Activated T-cell treated with anti-CD3 and anti-CD28 coated beads for 24 hours (primary cell): ENCODE measurements around the gene CTBP2.

Experiments used
- DNase-seq: peaks from one replicate; pipeline ENCODE4 v3.0.0-alpha.2; 2020; ENCODE audit warnings: low read depth

The CTBP2 gene

DNA sequence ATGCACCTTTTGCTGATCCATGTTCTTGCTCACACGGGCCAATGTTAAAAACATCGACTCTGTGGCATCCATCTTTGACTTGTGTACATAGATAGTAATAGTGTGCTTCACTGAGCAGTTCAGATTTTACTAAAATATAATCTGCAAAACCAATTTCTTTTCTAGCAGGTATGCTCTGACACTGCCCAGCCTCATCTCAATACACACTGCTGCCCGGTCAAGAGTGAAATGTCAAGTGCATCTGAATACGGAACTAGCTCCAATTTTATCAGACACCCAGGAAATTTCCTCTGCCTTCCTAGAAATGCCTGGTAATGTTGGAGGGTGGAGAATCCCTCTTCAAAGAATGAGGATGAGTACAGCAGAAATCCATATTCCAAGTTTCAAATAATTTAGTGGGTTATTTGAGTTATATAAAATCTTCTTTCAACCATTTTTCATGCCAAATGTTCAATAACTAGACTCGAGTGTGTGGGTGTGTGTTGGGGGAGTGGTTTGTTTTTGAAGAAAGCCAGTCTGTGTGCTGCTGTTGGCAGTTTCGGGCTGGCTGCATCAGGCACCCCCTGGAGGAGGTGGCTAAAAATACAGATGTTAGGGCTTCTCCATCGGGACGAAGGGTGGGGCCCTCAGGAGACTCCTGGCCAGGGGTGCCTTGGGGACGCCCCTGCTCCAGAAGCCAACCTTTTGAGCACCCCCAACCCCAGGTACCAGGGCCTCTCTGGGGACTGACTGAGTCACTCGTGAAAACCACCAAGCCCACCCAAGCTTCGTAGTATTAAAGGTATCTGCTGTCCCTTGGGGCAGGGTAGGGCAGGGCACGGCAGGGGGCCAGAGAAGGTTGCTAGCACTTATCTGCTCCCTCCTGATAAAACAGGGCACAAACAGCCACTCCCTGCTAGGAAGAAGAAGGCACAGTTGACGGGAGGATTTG lies 15.4 kb downstream of the CTBP2 start:
- no peak for DNase-seq

DNA sequence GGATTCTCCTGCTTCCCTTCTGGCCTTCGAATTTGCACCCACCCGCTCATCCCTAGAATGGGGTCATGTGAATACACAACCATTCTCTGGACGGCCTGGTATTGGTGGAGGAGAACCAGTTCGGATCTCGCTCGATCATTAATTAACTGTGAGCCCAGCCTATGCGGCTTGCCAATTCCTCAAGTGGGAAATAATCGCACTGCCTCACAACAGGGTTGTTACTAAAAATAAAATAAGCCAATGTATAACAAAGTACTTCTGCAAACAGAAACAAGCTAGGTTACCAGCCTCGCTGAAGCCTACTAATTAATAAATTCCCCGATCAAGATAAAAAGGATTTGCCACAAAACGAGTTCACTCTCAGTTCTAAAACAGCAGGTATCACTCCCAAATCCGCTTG lies 16.2 kb downstream of the CTBP2 start:
- DNase-seq, result no peak

DNA sequence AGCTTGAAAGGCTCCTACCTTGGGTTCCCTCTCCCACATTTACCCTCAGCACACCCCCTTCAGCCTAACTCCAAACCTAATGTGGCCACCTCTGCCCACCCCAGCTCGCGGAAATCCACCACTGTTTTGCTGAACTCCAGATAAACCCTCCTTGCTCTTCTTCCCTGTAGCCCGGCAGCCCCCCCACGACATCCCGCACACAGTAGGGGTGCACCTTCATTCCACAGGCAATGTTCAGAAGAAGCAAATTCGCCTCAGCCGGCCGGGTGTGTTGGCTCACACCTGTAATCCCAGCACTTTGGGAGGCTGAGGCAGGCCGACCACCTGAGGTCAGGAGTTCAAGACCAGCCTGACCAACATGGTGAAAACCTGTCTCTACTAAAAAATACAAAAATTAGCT lies 17.4 kb downstream of the CTBP2 start:
- no peak for DNase-seq

DNA sequence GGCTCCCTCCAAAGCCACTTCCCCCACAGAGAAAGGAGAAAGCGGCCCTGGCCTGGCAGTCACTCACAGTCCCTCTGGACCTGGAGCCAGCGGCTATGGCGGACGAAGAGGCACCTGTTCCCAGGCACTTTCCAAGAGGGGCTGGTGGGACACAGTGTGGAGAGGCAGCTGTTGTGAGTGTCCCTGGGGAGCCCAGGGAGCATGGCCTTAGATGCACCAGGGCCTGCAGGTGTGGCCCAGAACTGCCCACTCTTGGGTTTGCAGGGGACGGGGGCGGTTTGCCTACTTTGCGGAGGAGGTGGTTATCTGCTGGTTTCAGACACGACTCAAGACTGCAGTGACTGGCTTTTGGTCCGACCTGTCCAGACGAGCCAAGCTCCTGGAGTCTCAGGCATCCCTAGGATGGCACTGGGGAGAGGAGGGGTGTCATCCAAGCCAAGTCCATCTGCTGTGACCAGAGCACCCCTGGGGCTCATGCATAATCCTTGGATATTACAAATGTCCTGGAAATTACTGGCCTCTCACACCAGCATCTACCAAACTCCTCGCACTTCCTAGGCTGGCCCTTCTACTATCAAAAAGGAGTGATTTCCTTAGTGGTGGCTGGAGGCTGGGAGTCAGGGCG lies 18.4 kb downstream of the CTBP2 start:
- no peak for DNase-seq

DNA sequence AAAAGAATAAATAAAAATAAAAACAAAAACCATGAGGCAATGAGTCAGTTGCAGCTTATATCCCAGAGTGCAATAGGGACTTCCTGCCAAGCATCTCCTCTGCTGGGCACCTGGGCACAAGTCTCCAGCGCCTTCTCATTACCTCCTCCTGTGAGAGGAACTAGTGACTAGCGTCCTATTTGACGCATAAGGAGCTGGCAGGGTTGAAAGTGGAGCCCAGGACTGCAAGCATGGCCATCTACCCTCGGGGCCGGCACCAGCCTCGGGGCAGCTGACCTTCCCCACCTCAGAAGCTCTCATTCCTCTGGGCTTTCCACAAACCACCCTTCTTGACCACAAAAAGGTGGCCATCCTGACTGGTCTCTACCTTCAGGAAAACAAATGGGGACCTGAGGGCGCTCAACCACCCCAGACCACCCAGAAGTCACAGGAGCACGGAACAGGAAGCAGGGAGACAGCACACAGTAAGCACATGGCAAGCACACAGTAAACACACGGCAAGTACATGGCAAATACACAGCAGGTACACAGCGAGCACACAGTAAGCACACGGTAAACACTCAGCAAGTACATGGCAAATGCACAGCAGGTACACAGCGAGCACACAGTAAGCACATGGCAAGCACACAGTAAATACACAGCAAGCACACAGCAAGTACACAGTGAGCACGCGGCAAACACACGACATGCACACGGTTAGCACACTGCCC lies 19.1 kb downstream of the CTBP2 start:
- no peak for DNase-seq

DNA sequence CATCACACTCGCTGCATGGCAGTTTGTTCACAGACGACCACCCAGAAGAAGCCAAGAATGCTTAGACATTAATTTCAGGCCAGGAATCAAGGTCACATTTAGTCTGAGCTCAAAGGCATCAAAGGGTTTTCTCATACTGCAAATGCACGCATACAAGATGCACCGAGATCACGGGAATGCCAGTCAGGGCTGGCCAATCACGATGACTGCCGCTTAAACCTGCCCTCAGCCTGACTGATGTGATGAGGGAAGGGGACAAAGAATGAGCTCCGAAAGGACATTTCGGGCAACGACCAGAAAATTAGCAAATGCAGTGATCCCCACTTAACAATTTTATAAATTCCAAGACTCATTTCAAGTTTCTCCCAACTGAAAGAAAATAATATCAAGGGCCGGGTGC lies 20.2 kb downstream of the CTBP2 start:
- no peak for DNase-seq

DNA sequence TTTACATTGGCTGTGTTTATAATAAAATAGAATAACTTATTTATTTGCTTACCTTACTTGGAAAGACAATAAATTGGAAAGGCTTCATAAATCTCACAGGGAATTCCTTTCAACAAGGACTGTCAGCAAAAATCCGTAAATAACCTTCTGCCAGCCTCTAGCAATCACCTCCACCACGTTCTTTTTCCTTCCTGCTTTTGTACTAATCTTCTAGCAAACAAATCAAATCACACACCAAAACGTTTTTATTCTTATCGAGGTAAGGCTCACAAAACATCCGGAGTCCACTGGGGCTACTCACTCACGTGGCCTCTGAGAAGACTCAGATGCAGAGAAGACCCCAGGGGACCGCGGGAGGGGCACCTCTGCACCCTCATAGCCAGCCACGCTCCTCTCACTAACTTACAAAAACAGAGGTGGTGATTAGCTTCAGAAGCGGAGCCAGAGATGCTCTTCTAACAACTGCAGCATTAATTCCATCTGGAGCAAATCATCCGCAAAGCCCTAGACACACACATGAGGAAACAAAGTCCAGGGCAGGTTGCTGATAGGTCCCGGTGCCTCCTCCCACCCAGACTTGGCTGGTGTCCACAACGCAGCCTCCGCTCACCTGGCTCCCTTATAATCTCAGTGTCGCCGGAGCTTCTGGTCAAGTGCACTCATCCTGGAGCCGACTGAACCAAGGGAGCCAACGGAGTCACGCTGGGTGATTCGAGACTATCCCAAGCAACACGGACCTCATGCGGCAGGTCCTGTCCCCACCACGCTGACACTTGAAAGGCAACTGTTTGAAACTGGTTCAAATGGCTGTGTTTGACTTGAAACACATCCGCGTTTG lies 22.5 kb downstream of the CTBP2 start:
- DNase-seq, result no peak

DNA sequence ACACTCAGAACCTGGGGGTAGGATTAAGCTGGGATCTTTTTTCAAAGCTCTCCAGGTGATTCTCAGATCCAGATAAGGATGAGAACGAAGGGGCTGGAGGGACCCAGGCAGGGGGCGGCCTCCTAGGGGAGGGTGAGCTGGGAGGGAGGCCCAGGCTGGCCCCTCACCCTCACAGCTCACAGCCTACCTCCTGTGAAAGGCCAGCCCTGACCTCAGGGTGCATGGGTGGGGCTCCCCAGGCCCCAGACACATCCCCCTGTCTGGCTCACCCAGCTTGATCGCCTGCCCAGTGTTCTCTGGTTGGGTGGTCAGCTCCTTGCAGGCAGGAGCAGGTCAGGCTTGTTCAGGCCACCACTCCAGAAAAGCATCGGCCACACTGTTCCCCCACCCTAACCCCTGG lies 24.3 kb downstream of the CTBP2 start:
- DNase-seq, result no peak

DNA sequence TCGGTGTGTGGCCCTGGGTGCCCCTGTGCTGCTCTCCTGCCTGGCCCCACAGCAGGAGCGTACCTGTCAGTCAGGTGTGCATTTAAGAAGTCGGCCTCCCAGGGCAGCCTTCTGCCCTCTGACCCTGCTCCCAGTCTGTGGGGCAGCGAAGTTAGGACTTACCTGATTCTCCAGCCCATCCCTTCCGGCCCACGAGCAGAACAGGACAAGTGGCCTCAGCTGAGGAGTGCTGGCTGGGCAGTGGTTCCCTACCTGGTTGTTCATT lies 24.7 kb downstream of the CTBP2 start:
- no peak for DNase-seq

DNA sequence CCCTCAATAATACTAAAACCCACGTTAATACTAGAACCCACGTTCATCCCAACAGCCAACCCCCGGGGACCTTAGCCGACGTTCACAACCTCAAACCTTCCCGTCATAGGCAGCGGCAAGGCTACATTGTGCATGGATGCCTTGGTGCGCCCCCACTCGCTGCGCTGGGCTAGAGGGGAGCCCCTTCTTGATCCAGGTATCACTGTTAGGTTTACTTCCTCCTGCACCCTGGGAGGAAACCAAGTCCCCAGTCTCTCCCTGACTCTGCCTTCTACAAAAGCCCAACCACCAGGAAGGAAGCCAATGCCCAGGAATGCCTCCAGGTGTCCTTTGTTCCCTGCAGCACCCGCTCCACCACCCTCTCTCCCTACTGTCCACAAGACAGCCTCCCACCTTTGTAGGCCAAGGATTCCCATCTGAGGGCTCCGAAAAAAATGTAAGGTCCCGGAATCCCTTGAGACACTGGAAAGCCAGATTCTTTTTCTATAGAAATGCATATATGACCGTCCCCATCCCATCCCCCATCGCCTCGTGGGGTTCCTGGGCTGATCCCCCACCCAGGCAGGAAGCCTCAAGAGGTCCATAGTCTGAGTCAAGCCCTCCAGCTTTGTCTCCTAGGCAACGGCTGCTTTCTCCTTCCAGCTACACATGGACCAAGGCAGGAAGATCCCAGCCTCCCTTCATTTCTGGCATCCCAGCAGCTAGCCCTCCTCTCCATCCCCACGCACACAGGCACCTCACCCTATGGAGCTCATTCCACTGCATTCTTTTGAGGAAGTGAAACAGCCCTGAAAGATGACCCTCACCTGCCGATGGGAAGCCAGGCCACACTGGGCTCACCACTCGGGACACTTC lies 25.2 kb downstream of the CTBP2 start:
- no peak for DNase-seq

DNA sequence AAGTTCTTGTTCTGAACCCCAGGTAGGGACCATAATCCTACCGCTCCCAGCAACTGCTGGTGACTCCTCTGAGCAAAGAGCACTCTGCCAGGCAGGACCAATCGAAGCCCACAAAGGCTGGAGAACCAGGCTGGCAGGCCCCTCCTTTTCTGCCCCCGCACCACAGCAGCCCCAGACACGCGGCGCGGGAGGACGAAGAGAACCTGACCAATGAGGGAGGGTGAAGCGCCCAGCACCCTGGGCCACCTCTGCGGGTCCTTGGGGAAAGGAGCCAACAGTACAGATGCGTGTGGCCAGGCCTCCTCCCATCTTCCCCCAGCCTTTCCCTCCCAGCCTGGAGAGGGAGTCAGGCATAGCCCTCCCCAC lies 25.9 kb downstream of the CTBP2 start:
- DNase-seq, result no peak

DNA sequence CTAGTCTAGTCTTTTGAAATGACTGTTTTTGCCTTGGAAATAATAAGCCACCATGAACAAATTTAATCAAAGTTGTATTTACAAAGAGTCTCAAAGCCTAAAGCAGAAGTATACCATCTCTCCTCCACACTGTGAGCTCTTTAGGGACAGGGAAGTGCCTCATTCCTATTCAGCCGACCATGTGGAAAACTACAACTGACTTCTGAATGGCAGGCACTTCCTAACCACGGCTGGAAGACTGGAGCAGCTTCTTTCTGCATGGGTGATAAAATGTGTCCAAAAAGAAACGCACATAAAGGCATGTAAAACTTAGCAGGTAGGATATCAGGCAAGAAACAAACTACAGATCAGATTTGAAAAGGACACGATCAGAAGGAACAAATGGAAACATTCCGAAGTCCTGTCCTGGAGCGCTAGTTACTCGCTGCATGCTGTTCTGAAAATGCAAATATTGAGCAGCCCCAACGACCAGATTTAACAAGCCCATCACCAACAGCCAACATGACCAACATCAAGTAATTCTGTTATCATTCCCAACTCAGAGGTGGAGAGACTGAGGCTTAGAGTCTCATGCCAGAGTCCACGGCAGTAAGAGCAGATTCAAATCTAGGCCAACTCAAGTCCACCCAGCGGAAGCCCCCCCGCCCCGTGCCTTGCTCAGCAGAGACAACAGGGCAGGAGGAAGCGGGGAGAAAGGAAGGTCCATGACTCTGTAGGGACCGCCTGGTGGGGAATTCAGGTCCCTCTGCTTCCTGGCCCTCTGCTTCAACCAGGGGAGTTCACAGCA lies 26.5 kb downstream of the CTBP2 start:
- DNase-seq, result no peak

DNA sequence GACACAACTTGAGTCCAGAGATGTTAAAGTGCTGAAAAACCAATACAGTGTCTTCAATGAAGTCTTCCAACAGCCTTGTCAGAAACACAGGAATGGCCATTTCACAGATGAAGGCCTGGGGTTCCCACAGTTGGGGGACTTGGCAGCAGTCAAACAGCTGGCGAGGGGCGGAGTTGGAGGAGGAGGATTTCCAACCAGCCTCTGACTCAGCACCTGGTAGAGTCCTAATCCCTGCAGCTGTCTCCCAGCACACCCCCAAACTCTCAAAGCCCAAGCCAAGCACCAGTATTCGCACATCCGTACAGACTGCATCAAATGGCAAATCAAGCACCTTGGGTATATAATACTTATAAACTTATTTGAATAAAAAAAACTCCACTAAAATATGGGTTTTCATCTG lies 28.0 kb downstream of the CTBP2 start:
- no peak for DNase-seq

DNA sequence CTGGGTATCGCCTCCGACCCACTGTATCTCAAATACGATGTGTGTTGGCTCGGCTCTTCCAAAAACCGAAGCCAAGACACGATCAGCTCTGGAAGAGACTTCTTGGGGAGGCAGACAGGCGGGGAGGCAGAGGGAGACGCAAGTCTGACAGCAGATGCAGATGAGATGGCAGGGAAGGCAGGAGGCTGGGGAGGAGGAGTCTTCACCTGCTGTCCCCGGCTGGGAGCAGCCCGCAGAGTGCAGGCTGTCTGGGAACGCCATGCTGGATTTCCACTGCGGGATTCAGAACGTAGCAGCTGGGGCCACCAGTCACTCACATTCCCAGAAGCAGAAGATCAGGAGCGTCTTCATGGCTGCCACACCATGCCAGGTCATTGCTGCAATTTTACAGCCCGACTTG lies 29.4 kb downstream of the CTBP2 start:
- no peak for DNase-seq

DNA sequence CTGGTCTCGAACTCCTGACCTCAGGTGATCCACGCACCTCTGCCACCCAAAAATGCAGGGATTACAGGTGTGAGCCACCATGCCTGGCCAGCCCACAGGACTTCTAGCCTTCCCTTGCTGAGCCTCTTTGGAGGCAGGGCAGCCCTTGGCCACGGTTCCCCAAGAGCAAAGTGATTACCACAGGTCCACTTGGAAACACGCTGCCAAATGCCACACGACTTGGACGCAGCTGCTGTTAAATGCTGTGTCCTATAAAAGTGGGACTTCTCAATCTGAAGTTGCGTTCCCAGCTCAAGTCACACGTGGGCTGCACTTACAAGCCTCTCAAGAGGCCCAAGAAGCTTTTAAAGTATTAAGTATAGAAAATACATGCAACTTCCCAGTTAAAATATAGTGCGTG lies 30.1 kb downstream of the CTBP2 start:
- DNase-seq, result no peak

DNA sequence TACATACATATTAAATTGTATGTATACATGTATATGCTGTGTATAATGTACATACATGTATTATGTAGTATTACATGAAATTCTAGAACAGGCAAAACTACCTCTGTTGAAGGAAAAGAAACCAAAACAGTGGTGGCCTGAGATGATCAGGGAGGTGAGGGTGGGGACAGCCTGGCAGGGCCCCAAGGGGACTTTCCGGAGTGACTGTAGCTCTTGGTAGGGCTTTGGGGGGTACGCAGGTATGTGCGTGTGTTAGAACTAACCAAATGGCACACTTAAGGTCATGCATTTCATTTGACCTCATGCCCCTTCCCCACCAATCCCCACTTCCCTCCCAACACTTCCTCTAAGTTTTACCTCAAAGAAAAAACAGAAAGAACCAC lies 31.3 kb downstream of the CTBP2 start:
- DNase-seq, result no peak

DNA sequence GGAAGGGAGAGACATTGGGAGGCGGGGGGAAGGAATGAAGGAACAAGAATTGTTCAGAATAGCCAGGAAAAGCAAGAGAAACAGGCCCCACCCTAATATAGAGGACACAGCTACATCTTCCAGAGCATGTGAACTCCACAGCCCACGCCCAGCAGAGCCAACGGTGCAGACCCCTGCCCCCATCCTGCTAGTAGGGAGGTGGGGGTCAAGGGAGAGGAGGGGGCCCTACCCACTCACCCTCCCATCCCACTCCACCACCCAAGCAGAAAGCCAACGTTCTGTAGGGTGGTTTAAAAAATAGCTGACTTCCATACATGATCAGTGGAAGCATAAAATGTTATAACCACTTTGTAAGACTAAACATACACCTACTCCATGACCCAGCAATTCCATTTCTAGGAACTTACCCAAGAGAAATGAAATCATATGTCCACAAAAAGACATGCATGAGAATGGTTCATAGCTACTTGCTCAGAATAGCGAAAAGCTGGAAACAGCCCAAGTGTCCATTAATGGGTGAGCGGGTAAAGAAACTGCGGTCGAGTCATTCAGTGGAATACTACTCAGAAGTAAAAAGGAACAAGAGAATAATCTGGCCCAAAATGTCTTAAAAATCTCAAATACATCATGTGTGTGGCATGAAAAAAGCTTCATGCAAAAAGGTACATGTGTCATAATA lies 31.8 kb downstream of the CTBP2 start:
- no peak for DNase-seq

DNA sequence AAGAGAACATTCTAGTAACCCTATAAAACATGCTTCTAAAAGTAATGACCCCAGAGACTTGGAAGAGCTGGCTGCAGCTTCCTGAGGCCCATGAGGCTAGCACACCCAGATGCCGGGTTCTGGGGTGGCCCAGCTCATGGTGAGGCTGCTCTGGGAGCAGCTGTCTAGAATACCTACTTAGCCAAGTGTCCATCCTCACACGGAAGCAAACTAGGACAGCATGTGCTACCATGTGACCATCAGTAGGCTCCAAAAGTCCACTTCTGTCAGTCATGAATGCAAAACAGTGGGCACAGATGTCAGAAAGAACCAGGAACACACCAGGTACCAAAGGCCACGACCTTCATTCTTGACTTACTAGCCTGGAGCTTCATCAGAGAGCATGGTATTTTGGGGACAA lies 32.4 kb downstream of the CTBP2 start:
- DNase-seq, result no peak

DNA sequence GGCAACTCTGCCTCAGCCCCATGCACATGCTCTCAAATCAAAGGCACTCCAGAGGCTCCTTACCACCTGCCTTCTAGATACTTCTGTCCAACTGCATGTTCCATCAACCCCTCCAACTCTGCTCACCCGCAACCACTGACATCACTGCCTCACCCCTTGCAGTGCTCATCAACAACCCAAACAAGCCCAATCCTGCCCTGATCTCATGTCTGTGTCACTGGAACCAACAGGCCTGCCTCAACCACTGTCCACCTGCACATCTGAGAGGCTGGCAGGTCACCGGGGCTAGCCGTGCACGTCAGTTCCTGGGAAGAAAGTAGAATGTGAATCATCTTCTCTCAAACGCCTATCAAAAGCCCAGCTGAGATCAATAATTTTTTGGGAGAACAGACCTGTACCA lies 33.3 kb downstream of the CTBP2 start:
- DNase-seq, result no peak
